GM21526 (cell line): ENCODE results near the gene PBX3.

Experiments
- ATAC-seq: cut with Tn5 transposase; IDR thresholded peaks from one replicate; pipeline ENCODE4 v1.9.1; 2021; ENCODE audit warnings: moderate library complexity; ENCODE audit not compliant: unreplicated experiment, low FRiP score

The PBX3 gene

GRCh38 chr9:125990186-125990792 lies 243.1 kb downstream of the PBX3 start:
- ATAC-seq: no peak

- no peak for ATAC-seq
These were observed 243.6 kb downstream of the PBX3 start for GRCh38 chr9:125990793-125991220.

GRCh38 chr9:125991886-125992529 lies 244.8 kb downstream of the PBX3 start:
- ATAC-seq: no peak

DNA sequence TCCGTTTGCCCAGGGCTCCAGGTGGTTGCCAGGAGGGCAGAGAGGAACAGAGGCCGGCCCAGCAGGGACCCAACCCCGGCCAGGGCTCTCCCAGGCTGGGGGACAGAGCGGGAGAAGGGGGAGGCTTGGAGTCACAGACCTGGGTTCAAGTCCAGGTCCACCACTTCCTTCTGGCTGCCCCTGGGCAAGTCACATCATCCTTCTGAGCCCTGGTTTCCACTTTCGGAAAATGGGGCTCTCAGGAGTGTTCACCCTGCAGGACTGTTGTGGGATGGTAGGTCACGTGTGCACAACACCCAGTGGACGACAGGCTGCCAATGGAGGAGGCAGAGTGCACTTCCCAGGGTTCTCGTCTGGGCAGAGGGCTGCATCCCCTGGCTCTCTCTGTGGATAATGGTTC lies 245.4 kb downstream of the PBX3 start:
- ATAC-seq: no peak

DNA sequence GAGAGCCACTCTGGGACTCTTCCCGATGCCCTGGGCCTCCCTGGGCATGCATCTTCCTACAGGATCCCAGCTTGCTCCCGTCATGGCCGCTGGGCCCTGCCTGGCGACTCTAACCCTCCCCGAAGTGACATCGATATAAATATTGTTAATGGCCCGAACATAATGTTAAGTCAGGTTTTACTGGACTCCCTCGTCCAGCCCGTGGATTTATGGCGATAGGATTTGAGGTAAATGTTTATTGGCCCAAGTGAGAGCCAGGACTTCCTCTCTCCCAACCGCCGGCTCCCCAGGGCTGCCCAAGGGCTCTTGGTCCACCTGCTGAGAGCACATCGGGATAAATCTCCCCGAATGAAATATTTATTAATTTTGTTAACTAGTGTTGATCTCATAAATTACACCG lies 246.3 kb downstream of the PBX3 start:
- no peak for ATAC-seq

GRCh38 chr9:125994066-125994943 lies 247.1 kb downstream of the PBX3 start:
- no peak for ATAC-seq

- no peak for ATAC-seq
These were observed 247.8 kb downstream of the PBX3 start for GRCh38 chr9:125995006-125995405.

DNA sequence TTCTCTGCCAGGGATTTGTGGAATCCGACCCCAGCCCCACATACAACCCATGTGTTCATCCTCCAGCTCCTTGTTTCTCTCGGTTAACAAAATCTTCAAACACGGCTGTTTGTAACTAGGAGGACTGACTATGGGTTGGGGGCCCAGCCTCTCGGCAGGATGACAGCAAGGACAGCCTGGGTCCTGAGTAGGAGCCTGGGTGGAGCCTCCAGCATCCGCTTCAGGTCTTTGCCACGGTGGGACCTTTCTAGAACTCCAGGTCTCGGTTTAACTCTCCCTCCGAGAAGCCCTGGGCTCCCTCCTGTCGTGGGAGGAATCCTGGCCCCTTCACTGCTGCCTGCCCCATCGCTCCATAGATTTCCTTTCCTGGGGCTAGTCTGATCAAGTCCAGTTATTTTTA lies 248.5 kb downstream of the PBX3 start:
- no peak for ATAC-seq

DNA sequence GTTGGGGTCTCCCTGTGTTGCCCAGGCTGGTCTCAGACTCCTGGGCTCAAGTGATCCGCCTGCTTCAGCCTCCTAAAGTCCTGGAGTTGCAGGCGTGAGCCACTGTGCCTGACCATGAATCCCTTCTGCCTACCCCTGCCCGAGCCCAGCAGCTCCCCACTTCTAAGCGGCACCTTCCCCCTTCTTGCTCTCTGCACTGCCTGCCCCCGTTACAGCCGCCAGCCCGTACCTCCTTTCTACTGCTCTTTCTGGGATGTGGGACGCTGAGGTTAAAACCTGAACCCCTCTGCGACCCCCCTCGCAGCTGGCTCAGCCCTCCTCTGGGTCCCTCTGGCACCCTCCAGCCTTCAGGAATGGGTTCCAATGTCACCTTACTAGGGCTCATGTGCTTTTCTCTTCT lies 249.6 kb downstream of the PBX3 start:
- no peak for ATAC-seq

DNA sequence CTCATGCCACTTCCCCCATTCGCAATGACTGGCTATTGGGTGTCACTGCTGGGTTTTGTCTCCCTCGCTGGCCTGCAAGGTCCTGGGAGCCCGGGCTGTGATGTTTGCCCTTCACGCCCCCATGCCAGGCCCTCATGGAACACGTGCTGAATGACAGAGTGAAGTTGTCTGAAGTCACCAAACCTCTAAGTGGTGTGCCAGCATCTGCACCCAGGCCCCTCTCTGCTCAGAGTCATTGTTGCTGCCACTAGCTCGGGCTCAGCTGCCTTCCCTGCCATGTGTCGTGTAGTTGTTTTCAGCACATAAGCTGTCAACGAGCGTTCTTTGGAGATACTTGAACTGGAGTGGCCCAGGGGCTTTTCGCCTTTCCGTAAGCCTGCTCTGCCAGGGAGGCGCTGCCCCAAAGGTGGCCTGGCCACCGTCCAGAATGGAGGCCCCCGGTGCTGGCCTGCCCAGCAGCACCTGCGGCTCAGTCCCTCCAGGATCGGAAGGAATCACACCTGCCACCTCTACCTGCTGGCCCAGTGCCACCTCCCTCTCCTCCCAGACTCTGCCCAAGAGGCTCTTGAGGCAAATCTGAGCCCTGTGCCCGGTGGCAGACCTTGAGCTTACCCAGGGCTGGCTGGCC lies 250.1 kb downstream of the PBX3 start:
- no peak for ATAC-seq

GRCh38 chr9:125998837-125999503 lies 251.8 kb downstream of the PBX3 start:
- ATAC-seq: no peak

DNA sequence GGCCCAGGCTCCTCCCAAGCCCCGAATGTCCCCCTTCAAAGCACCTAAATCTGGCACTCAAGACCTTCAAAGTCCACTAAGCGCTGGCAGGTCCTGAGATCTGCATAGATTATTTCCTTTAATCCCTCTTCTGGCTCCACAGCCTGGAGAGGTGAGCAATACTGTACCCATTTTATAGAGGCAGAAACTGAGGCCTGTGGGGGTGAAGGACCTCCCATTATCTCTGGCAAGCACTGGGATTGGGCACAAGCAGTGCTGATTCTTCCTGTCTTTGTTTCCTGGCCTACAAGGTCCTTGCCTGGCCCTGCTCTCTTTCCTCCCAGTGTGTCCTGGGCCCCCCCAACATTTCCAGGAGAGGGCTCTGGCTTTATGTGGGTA lies 252.3 kb downstream of the PBX3 start:
- ATAC-seq: no peak

- no peak for ATAC-seq
These were observed 253.1 kb downstream of the PBX3 start for GRCh38 chr9:126000256-126000655.

DNA sequence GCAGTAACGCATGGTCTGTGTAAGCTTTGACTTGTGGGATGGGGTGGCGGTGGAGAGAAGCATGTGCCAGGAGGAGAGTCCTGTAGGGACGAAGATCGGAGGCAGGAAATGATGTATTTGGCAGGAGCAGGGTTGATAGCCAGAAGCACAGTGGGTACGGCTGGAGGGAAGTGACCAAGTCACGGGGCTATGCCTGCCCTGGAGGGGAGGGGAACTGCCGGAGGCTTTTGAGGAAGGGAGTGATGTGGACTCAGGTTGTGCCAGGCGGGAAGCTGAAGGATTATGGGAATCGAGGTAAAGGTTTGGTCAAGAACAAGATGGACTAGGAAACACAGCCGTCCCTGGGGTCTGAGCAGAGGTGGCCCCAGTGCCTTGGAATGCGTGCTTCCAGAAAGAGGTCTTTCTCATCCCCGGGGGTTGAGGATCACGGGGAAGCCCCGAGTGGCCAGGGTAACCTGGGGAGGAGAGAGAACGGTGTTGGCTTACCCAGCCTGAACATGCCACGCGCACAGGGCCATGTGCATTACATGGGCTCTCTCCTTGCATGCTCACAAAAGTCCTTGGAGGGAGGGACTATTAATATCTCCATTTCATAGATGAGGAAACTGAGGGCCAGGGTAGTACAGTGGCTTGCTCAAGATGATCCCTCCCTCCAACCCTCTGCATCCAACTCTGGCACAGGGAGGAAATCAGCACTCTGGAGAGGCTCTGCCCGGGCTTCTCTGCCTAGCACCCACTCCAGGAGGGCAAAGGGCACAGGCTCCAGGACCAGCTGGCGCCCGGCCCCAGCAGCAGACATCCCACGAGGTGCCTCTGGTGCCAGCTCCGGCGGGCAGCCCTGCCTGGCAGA lies 253.8 kb downstream of the PBX3 start:
- no peak for ATAC-seq

GRCh38 chr9:126001581-126002225 lies 254.5 kb downstream of the PBX3 start:
- no peak for ATAC-seq

DNA sequence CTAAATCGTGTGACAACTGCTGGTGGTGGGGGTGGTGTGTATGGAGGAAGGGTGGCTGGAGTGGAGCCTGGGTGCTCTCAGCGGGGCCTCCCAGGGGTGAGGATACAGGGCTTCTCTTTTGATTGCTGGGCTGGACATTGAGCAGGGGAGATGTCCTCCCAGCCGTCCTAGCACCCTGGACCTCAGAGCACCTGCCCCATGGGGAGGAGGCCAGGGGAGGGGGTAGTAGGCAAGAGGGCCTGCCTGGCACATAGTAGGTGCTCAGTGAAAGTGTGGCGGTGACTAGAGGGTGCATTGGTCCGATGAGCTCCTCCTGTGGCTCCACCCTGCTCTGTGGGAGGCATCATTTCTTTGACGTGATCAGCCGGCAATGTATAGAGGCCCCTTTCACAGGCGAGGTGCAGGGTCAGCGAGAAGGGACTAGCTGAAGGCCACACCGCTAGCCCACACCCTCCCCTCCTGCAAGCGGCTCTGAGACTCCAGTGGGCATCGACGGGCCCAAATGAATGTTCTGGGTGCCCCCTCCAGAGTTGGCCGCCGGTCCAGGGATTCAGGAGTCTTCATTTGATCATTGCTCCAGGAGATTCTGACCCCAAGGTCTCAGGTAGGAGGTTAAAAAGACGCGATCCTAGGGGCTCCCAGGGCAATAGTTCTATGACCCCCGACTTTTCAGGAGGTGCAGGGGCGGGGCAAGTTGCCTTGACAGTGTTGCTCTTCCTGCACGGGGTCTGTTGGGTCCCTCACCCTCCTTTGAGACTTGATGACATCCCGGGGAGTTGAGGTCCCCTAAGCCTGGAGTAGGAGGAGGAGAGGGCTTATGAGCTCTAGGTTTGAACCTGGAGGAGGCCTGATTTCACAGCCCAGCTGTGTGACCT lies 255.5 kb downstream of the PBX3 start:
- no peak for ATAC-seq

DNA sequence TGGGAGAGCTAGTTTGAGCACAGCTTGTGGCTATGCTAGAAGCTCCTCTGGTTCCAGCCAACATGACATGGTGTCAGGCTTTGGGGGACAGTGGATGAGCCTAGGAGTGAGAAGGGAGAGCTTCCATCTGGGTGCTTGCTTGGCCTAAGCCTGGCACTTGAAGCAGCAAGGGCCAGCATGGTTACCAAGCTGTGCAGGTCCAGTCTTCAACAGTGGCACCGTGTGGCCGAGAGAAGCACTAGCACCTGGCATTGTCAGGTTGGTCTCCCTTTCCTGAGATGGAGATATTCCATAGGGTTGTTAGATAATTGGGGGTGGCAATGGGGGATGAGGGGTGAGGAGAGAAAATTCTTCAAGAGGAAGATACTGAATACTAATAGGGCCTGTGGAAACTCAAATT lies 261.9 kb downstream of the PBX3 start:
- no peak for ATAC-seq

- no peak for ATAC-seq
These were observed 267.6 kb downstream of the PBX3 start for GRCh38 chr9:126014726-126015125.
